Measurements from ENCODE around the gene SMAD9. TPM values are rescaled to one million over a fixed set of nuclear protein-coding genes. Genes with fewer than 3 reads are reported as not detected.
A peak's percentile ranks its signal among the peaks of the same experiment; 100 is the strongest.

SMAD9 gene
- total and polyA plus RNA-seq, 2 of the 13 experiments (the other 11 are each of a cell fraction or from before 2014, with no cell fraction given), result 4.2 to 7.7 TPM

- TF ChIP-seq GMEB2 (CRISPR knock-in tag; IDR thresholded peaks at IDR 0.05; ENCODE audit: low read depth), result no peak
- no peak for TF ChIP-seq ATF7-NPFF (CRISPR knock-in tag; IDR thresholded peaks at IDR 0.05; ENCODE audit: low read depth)
- no peak for TF ChIP-seq JUNB (CRISPR knock-in tag; IDR thresholded peaks at IDR 0.05; ENCODE audit: borderline replicate concordance)
- TF ChIP-seq AFF4 (CRISPR knock-in tag; IDR thresholded peaks at IDR 0.05), result no peak
- no peak for TF ChIP-seq ZNF737 (CRISPR knock-in tag; IDR thresholded peaks at IDR 0.05; ENCODE audit: borderline replicate concordance)
- TF ChIP-seq ISX (CRISPR knock-in tag; conservative IDR thresholded peaks at IDR 0.05), result no peak
- TF ChIP-seq FOXO1 (CRISPR knock-in tag; IDR thresholded peaks at IDR 0.05), result peak; percentile 34; the same call in 1 of the 2 replicates
- TF ChIP-seq ZNF318 (CRISPR knock-in tag; IDR thresholded peaks at IDR 0.05), result no peak
- TF ChIP-seq ZNF761 (CRISPR knock-in tag; conservative IDR thresholded peaks at IDR 0.05), result no peak
- TF ChIP-seq ZSCAN9 (CRISPR knock-in tag; IDR thresholded peaks at IDR 0.05; ENCODE audit: borderline replicate concordance), result 0 out of 2 replicates have a peak, but pooled peaks have one; percentile 45
Observed at GRCh38 chr13:36870050-36870692, 49.9 kb downstream of the SMAD9 start (continued).

Data from HepG2 (cell line).